Activated CD4-positive, alpha-beta T cell treated with anti-CD3 and anti-CD28 coated beads for 48 hours (primary cell): Measurements from ENCODE around the gene ASB16.
A peak's percentile ranks its signal among the peaks of the same experiment; 100 is the strongest.

Experiments
- DNase-seq: peaks from one replicate; pipeline ENCODE4 v3.0.0-alpha.2; 2020

The ASB16 gene

GRCh38 chr17:44190481-44190880 is 20.0 kb downstream of the ASB16 start:
- DNase-seq = no peak

DNA sequence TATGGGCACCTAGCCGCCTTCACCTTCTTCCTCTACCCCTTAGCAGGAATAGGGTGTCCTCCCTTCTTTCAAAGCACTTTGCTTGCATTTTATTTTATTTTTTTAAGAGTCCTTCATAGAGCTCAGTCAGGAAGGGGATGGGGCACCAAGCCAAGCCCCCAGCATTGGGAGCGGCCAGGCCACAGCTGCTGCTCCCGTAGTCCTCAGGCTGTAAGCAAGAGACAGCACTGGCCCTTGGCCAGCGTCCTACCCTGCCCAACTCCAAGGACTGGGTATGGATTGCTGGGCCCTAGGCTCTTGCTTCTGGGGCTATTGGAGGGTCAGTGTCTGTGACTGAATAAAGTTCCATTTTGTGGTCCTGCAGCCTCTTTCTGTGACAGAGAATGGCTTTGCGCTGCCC is 20.9 kb downstream of the ASB16 start:
- no peak for DNase-seq

DNA sequence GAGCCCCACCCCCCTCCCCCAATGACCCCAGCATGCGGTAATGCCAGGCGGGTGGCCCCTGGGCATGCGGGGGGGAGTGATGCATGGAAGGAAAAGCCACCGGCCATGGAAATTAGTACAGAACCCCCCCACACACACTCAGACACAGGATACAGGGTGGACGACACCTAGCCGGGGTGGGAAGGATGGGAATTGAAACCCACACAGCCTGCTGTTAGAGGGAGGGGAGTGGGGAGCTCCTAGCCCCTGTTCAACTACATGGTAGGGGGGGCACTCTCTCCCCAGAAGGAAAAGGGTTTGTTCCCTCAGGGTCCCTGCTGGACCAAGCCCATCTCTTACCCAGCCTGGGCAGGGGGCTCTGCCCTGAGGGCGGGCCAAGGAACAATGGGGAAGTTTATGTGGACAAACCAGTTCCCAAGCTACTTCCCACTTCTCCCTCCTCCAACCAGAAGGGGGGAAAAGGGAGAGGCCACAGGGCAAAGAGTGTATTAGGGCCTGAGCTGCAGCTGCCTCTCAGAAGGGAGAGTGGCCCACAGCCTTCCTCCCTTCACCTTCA is 21.5 kb downstream of the ASB16 start:
- DNase-seq = no peak

DNA sequence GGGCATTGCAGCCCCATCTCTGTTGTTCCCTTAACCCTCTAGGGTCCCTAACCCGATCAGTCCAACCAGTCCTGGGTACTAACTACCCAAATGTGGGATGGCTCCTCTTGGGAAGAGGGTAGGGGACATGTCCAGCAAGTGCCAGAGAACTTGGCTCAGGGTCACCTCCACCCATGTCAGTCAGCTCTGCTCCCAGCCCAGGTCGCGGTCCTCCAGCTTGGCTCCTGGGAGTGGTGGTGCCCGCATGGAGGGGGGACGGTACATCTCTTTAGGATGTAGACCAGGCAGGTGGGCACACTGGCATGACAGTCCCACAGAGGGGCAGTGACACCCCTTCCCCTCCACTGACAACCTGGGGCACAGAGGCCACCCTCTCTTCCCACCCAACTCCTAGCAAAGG is 22.2 kb downstream of the ASB16 start:
- DNase-seq = no peak

DNA sequence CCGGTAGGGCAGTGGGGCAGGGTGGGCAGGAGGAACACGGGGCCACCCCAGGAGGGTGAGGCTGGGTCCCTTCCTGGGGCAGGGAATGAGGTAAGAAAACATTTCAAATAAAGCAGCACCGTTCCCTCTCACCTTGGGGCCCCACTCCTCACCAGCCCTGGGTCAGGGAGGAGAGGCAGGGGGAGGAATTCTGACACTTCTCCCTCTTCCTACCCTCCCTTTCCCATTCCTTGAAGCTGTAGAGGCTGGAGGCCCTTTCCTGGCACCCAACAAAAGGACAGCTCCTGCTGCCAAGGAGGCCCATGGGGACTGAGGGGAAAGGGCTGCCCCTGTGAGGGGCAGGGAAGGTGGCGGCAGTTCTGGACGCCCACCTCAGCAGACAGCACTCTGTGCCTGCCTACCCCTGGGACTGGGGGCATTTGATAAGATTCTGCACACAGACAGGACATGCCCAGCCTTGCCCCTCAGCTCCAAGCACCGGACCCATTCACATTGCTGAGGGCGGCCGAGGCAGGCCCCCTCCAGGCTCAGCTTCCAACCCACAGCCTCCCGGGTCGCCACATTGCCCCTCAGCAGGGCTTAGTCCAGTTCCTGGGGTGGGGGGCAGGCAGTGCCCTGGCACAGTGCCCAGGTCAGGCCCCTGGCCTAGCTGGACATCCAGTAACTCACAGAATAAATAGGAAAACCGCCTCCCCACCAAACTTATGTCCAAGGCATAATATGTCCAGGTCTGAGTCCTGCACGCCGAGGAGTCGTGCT is 23.0 kb downstream of the ASB16 start:
- no peak for DNase-seq

DNA sequence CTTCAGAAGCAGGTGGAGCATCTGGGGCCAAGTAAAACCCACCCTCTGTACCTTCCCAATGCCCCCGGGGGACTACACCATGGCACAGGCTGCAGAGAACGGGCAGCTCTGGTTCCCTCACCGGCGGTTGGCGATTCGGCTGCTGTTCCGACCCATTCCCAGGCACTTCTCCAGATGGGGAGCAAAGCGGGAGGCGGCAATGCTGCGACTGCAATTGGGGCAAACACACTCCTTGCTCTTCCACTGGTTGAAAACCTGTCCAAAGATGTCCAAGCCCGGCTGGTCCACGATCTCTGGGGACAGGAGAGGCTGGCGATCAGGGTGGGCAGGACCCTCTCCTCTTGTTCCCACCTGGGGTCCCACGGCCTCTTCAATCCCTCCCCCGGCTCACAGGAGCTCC is 26.6 kb downstream of the ASB16 start:
- DNase-seq = no peak

GRCh38 chr17:44197980-44198720 is 27.6 kb downstream of the ASB16 start:
- DNase-seq = peak; percentile 50

DNA sequence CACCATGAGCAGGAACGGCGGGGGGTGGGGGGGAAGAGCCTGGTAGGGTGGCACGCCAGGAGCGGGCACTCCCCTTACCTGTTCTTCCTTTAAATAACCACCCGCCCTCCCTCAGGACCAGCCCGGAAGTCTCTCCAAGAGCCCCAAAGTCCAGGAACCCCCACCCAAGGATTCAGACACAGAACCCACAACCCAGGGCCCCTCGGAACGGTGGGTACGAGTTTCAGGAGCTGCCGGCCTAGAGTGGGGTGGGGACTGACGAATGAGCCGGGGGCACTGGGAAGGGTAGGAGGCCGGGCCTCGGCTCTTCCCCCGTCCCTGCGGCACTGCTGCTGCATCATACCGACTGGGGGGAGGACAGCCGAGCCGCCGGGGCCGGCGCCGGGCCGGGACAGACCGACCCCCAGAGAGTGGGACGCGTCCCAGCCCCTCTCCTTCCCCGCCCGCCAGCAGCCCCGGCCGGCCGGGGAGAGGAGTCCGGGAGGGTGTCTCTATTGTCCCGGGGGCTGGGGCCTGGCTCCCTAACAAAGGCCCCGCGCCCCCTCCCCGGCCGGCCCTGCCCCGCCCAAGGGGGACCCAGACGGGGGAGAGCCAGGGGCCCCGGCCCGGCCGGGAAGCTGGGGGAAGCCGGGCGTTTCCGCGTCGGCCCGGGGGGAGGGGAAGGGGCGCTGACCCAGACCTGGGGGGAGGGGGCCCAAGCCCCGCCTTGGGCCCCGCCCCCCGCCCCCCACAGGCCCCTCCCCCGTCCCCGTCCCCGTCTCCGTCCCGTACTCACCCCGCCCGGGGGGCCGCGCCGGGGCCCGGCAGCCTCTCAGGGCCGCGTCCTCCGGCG is 28.4 kb downstream of the ASB16 start:
- peak; percentile 61 for DNase-seq

- peak; percentile 100 for DNase-seq
Observed at GRCh38 chr17:44199553-44200477, 29.3 kb downstream of the ASB16 start, which contains the start of gene ATXN7L3. Gene ATXN7L3 (minus strand): TSS chr17:44199884. CDS start chr17:44198070, 1,814 bp downstream.

- DNase-seq = no peak
Observed at GRCh38 chr17:44200478-44201155, 30.1 kb downstream of the ASB16 start.

DNA sequence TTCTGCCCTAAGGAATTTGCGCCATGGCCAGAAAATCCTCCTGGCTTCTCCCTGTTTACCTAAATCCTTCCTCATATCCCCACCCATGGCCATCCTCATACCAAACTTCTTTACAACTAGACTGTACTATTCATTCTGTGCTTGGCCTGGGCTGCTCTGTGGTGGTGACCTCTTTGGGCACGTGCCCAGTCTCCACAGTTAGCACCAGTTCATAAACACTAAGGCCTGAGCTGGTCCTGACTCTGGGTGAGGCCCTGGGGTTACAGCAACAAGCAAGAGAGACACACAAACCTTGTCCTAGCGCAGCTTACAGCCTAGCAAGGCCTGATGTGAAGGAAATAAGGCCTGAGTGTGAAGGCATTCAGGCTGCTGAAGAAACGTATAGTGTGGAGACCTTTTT is 32.3 kb downstream of the ASB16 start:
- no peak for DNase-seq

DNA sequence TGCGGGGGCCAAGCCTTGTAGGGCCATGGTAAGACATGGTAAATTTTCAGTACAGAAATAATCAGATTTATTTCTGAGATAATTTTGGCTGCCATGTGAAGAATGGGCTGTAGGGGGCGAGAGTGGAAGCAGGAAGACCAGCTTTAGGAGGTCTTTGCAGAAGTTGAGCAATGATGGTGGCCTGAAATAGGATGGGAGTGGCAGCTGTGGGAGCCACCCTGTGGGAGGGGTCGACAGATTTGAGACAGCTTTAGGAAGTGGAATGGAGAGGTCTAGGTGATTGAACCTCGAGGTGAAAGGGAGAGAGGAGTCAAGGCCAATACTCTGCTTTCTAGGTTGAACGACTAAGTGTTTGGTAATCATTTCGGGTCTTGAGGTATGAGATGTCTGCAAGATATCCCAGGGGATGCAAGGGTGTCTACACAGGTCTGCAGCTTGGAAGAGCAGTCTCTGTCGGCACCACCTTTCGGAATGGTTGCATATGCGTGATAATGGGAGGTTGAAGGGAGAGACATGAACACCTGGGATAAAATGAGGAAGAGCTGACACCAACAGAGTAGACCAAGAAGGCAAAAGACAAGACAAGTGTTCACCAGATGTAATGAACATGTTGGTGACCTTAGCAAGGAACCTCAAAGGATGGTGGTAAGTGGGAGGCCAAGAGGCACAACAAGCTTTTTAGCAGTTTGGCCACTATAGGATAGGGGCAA is 33.4 kb downstream of the ASB16 start:
- DNase-seq = peak; percentile 76

DNA sequence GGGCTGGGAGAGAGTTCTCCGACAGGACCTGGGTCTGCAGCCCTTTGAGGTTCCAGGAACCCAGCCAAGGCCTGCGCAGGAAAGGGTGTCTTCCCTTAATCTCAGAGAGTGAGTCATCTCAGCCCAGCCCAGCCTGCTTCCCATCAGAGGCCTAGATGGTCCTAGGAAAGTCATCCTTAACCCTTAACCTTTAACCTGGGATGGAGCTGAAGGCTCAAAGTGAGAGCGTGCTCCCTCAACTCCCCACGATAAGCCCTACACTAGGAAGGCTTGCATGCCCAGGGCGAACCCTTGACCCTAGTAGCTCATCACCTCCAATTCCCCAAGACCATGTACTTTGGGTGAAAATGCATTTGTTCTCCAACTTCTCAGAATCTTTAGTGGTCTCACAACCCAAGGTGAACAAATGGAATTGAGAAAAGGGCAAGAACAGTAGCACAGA is 34.0 kb downstream of the ASB16 start:
- DNase-seq = no peak

GRCh38 chr17:44205962-44206824 is 35.7 kb downstream of the ASB16 start:
- no peak for DNase-seq

- DNase-seq = no peak
Observed at GRCh38 chr17:44206825-44207155, 36.3 kb downstream of the ASB16 start.

DNA sequence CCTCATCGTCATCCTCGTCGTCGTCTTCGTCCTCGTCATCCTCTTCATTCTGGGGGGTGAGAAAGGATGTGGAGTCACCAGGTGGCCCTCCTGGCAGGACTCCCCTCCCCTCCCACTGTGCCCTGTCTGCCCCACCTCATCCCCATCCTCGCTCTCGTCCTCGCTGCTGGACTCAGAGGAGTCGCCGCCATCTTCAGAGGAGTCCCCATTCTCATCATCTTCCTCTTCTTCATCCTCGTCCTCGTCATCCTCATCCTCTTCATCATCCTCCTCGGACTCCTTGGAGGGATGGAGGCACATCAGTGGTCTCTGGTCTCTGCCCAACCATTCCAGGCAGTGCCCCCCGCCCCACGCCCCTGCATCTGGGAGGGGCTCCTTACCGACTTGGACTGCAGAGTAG is 36.8 kb downstream of the ASB16 start:
- no peak for DNase-seq

GRCh38 chr17:44207743-44208142 is 37.2 kb downstream of the ASB16 start:
- no peak for DNase-seq

DNA sequence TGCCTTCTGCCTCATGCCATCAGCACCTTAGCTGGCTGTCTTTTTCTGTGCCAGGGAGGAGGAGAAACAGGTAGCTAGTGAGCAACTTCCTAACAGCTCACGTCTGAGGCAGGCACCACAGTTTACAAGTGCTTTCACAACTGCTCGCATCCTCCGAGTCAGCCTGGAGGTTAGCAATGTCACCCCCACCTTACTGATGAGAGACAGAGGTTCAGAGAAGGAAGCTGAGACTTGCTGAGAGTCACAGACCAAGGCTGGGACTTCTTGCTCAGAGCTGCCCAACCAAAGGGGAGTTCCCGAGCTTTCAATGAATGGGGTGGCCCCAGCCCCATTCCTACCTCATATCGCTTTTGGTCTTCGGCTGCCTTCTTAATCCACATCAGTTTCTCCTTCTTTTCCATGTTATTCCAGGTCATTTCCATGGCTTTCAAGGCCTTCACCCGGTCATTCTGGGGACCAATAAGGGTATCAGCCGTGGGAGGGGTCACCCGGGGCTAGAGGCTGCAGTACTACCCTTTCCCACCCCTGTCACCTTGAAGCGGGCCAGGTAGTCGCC is 39.4 kb downstream of the ASB16 start:
- DNase-seq = peak; percentile 78
